ENCODE data around the gene EMILIN1. TPM values are rescaled to one million over a fixed set of nuclear protein-coding genes. Genes with fewer than 3 reads are reported as not detected.

Gene EMILIN1
- polyA plus RNA-seq, 1 of the 3 experiments (the other 2 are of a cell fraction), result 286 TPM

GRCh38 chr2:27093430-27094352, 15.3 kb downstream of the EMILIN1 start:
- CTCF ChIA-PET, result interaction anchor here (0.8 to 5.1 kb wide), 13 partner anchors 15 to 209 kb away, joined by 3 to 32 read pairs (median 4); partner anchors contain the start of genes CGREF1, EMILIN1 and TRIM54

More at GRCh38 chr2:27093430-27094352, 15.3 kb downstream of the EMILIN1 start:
- Histone ChIP-seq H3K9me3 (no peaks in the 10 kb centered on the region), H4K20me1 (ENCODE audit: insufficient read depth) (no peaks in the 10 kb centered on the region), H3K36me3 (replicated peaks in 1 of 2; ENCODE audit: control insufficient read depth in 1 of 2, insufficient read depth in 2 of 2, low read length in 1 of 2) (no peaks in the 10 kb centered on the region), H3K4me3 (ENCODE audit: low read depth in 2 of 2, low read length in 1 of 2) (no peak overlapping the region), H3K9ac (no peak overlapping the region), H2AFZ (ENCODE audit: low read depth) (no peak overlapping the region), H3F3A (replicated peaks; ENCODE audit: insufficient read depth) (no peaks in the 10 kb centered on the region), H3K4me1 (ENCODE audit: control insufficient read depth in 1 of 2, insufficient read depth in 2 of 2, low read depth in 1 of 2, low read length in 1 of 2) (peaks cover 4 to 28% of the 10 kb centered on the region in 2 experiments; a peak in 2 of 4 replicates), H3K4me2 (no peak overlapping the region), H3K27me3 (ENCODE audit: insufficient read depth) (no peaks in the 10 kb centered on the region), H3K27ac (ENCODE audit: low read depth in 2 of 2, low read length in 1 of 2) (no peak overlapping the region), H3K79me2 (ENCODE audit: insufficient read depth) (no peaks in the 10 kb centered on the region), H3K9me2 (no peaks in the 10 kb centered on the region)
- no peak for DNase-seq
- TF ChIP-seq USF2 (IDR thresholded peaks at IDR 0.05; ENCODE audit: borderline replicate concordance, low read depth, low read length) (no peak), RAD21 (IDR thresholded peaks at IDR 0.05; ENCODE audit: low read length) (no peak), ZBTB33 (IDR thresholded peaks at IDR 0.05; ENCODE audit: borderline replicate concordance, low read depth) (no peak), EZH2phosphoT487 (IDR thresholded peaks at IDR 0.05; ENCODE audit: borderline replicate concordance, low read depth) (no peak), REST (IDR thresholded peaks at IDR 0.05; ENCODE audit: low read depth, low read length) (no peak), NRF1 (IDR thresholded peaks at IDR 0.05; ENCODE audit: low read depth, low read length) (no peak), CHD2 (IDR thresholded peaks at IDR 0.05; ENCODE audit: low read length, partially characterized antibody) (no peak), TAF1 (IDR thresholded peaks at IDR 0.05; ENCODE audit: borderline replicate concordance, low read depth, low read length) (no peak)
- POLR2A ChIA-PET, result interaction anchor here (1.4 kb wide), 1 partner anchor 30 kb away, joined by 3 read pairs; the partner anchor contains the start of gene ABHD1
- WGBS (ENCODE audit: low lambda C conversion rate), result 90% methylated on average over 6 of the region's 6 CpGs

Data from SK-N-SH (cell line).